Measurements from ENCODE around the gene COQ10B. TPM values are rescaled to one million over a fixed set of nuclear protein-coding genes. Genes with fewer than 3 reads are reported as not detected.

COQ10B gene
- total and polyA plus RNA-seq, 2 of the 4 experiments (the other 2 are of a cell fraction) = 9.5 to 28.7 TPM

DNA sequence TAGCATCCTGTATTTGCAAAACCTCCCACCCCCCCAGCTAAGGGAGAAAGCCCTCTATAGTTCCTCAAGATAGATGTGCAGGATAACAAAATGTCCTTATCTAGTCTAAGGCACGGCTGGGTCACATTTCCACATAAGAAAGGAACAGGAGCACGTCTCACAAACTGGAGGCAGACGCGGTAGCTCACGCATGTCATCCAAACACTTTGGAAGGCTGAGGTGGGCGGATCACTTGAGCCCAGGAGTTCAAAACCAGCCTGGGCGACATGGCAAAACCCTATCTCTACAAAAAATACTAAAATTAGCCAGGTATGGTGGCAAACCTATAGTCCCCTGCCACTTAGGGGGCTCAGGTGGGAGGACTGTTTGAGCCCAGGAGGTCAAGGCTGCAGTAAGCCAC lies 27.8 kb upstream of the COQ10B start:
- Histone ChIP-seq H3K9me1 (ENCODE audit: insufficient read depth, low read length) (peaks cover 2% of the 10 kb centered on the region; the same call in 1 of the 2 replicates), H2AK9ac (replicated peaks; ENCODE audit: low read depth, low read length, poor library complexity) (no peak overlapping the region), H2BK15ac (ENCODE audit: low read depth, low read length) (no peak overlapping the region), H2AK5ac (ENCODE audit: low read depth, low read length) (no peak overlapping the region), H3K27me3 (ENCODE audit: control insufficient read depth, insufficient read depth, low read length) (no peaks in the 10 kb centered on the region), H3K9ac (ENCODE audit: low read depth, low read length) (no peak overlapping the region), H4K91ac (ENCODE audit: insufficient read depth, low read depth, low read length) (no peak overlapping the region), H2BK120ac (ENCODE audit: low read depth, low read length) (no peak overlapping the region), H3K56ac (ENCODE audit: extremely low read depth, insufficient read depth, low read length) (no peak overlapping the region), H3K27ac (ENCODE audit: insufficient read depth, low read length) (no peak overlapping the region), H3K4me3 (ENCODE audit: insufficient read depth, low read depth, low read length) (no peak overlapping the region), H2AFZ (replicated peaks; ENCODE audit: low read length, poor library complexity) (no peak overlapping the region), H2BK20ac (ENCODE audit: low read depth, low read length) (no peak overlapping the region), H3K23ac (ENCODE audit: low read depth, low read length) (no peak overlapping the region), H3K14ac (replicated peaks; ENCODE audit: low read depth, low read length) (no peak overlapping the region), H2BK5ac (ENCODE audit: low read depth, low read length, poor library complexity, severe bottlenecking) (no peak overlapping the region), H3K4me1 (ENCODE audit: control insufficient read depth, insufficient read depth, low read length) (peaks cover 3% of the 10 kb centered on the region; the same call in 1 of the 2 replicates), H3K79me1 (ENCODE audit: low read depth in 1 of 2, low read length in 2 of 2) (peaks cover 4 to 12% of the 10 kb centered on the region in 2 experiments; a peak in 3 of 4 replicates), H3K36me3 (ENCODE audit: control insufficient read depth, insufficient read depth, low read length) (peaks cover 25% of the 10 kb centered on the region), H3K18ac (ENCODE audit: low read depth, low read length) (no peak overlapping the region), H4K5ac (ENCODE audit: low read depth, low read length) (no peak overlapping the region), H3K4me2 (ENCODE audit: low read depth, low read length) (no peak overlapping the region), H4K8ac (ENCODE audit: low read depth in 2 of 2, low read length in 2 of 2) (no peak overlapping the region), H3K9me3 (ENCODE audit: control insufficient read depth, insufficient read depth, low read length) (no peaks in the 10 kb centered on the region), H4K20me1 (ENCODE audit: insufficient read depth, low read length) (peaks cover 95% of the 10 kb centered on the region), H3K4ac (ENCODE audit: low read depth, low read length) (no peak overlapping the region)
- ChIA-PET CTCF (no interaction called here), POLR2A (ENCODE audit: unreplicated experiment) (no interaction called here)
- in situ Hi-C loops (cut with MboI; ENCODE audit: low sequenced_read_pairs) = no loop called here
- intact Hi-C loops (cut with micrococcal nuclease) = no loop called here
- no peak for TF ChIP-seq RAD21 (IDR thresholded peaks at IDR 0.05; ENCODE audit: low read length)
- no peak for TF ChIP-seq MAZ (IDR thresholded peaks at IDR 0.05; ENCODE audit: borderline replicate concordance, low read depth, low read length)
- TF ChIP-seq MXI1 (IDR thresholded peaks at IDR 0.05; ENCODE audit: borderline replicate concordance, low read depth, low read length) = no peak
- TF ChIP-seq, protein P1, sequence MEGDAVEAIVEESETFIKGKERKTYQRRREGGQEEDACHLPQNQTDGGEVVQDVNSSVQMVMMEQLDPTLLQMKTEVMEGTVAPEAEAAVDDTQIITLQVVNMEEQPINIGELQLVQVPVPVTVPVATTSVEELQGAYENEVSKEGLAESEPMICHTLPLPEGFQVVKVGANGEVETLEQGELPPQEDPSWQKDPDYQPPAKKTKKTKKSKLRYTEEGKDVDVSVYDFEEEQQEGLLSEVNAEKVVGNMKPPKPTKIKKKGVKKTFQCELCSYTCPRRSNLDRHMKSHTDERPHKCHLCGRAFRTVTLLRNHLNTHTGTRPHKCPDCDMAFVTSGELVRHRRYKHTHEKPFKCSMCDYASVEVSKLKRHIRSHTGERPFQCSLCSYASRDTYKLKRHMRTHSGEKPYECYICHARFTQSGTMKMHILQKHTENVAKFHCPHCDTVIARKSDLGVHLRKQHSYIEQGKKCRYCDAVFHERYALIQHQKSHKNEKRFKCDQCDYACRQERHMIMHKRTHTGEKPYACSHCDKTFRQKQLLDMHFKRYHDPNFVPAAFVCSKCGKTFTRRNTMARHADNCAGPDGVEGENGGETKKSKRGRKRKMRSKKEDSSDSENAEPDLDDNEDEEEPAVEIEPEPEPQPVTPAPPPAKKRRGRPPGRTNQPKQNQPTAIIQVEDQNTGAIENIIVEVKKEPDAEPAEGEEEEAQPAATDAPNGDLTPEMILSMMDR (conservative IDR thresholded peaks at IDR 0.05; ENCODE audit: low read depth, low read length) = no peak
- TF ChIP-seq POLR2A (IDR thresholded peaks at IDR 0.05; ENCODE audit: low read depth, low read length) = no peak
- TF ChIP-seq SMC3 (IDR thresholded peaks at IDR 0.05; ENCODE audit: low read depth, low read length) = no peak
- no peak for TF ChIP-seq RCOR1 (IDR thresholded peaks at IDR 0.05; ENCODE audit: insufficient replicate concordance, low read length)
- no peak for TF ChIP-seq NFE2L2 (IDR thresholded peaks at IDR 0.05; ENCODE audit: low read depth, low read length)
- no peak for ATAC-seq (ENCODE audit: low read depth)
- BruUV-seq (replicated peaks) = no TSS peak
- no peak for DNase-seq
- 47% methylated on average over 2 of the region's 7 CpGs; no CpG with 5 or more reads in 1 of the 2 experiments for WGBS, 2 experiments (ENCODE audit: extremely low coverage in 2 of 2, insufficient read length in 1 of 2)
- dilution Hi-C loops (cut with HindIII; ENCODE audit: low sequenced_read_pairs, unreplicated experiment) = no loop called here

Data from IMR-90 (cell line).